ENCODE measurements around the gene S100A6.

DNA sequence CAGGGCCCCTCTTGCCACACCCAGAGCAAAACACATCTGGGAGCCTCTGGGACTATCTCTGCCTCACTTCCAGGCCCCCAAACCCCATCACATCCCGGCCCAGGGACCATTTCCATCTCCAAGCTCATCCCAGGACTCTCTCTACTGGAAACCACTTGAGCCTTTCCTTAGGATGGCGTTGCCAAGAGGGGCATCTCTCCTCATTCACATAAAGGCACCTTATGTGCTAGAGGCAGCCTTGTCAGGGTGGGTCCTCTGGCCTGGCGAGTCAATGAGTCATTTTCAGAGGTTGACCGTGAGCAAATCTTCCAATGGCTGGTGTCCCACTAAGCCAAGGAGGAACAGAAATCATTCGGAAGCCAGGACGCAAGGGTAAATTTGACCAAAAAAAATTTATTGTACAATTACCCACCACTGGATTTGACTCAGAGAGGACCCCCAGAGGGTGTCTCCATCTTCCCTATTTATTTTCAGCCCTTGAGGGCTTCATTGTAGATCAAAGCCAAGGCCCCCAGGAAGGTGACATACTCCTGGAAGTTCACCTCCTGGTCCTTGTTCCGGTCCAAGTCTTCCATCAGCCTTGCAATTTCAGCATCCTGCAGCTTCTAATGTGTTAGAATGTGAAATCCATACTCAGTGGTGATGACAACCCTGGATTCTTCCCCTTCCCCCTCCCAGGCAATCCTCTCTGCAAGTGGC is 1.4 kb downstream of the S100A6 start:
- TF ChIP-seq, protein P1, sequence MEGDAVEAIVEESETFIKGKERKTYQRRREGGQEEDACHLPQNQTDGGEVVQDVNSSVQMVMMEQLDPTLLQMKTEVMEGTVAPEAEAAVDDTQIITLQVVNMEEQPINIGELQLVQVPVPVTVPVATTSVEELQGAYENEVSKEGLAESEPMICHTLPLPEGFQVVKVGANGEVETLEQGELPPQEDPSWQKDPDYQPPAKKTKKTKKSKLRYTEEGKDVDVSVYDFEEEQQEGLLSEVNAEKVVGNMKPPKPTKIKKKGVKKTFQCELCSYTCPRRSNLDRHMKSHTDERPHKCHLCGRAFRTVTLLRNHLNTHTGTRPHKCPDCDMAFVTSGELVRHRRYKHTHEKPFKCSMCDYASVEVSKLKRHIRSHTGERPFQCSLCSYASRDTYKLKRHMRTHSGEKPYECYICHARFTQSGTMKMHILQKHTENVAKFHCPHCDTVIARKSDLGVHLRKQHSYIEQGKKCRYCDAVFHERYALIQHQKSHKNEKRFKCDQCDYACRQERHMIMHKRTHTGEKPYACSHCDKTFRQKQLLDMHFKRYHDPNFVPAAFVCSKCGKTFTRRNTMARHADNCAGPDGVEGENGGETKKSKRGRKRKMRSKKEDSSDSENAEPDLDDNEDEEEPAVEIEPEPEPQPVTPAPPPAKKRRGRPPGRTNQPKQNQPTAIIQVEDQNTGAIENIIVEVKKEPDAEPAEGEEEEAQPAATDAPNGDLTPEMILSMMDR (conservative IDR thresholded peaks at IDR 0.05; ENCODE audit: low read depth, low read length) = no peak
- no peak for TF ChIP-seq EZH2 (IDR thresholded peaks at IDR 0.05; ENCODE audit: borderline replicate concordance, low read depth, low read length, poor library complexity, severe bottlenecking)
